Loucy (cell line): ENCODE results near the gene CYLD.

Source experiments
- H2AFZ ChIP-seq: fragments of 200-600 bp; sonication (generic); 2 replicates; pipeline ENCODE4 v1.6.0; 2016; ENCODE audit warnings: antibody characterized with exemption, mild to moderate bottlenecking, low read length, moderate library complexity
- H3F3A ChIP-seq: fragments of 200-600 bp; 2 replicates; pipeline ENCODE4 v1.6.0; 2016; ENCODE audit warnings: antibody characterized with exemption, low read depth, mild to moderate bottlenecking
- H3K27me3 ChIP-seq: fragments of 200-600 bp; sonication (generic); 2 replicates; pipeline ENCODE4 v1.6.1; 2014; ENCODE audit warnings: low read length, mild to moderate bottlenecking; ENCODE audit not compliant: insufficient read depth, poor library complexity, severe bottlenecking
- H3K36me3 ChIP-seq: fragments of 200-600 bp; sonication (generic); 2 replicates; pipeline ENCODE4 v1.6.1; 2016; ENCODE audit warnings: low read length; ENCODE audit not compliant: insufficient read depth
- H3K4me1 ChIP-seq: fragments of 200-600 bp; sonication (generic); 2 replicates; pipeline ENCODE4 v1.5.1; 2014; ENCODE audit warnings: low read length, mild to moderate bottlenecking; ENCODE audit not compliant: insufficient read depth, poor library complexity, severe bottlenecking
- H3K4me2 ChIP-seq: fragments of 200-600 bp; sonication (generic); 2 replicates; pipeline ENCODE4 v1.6.0; 2014; ENCODE audit warnings: antibody characterized with exemption, low read length, low read depth, mild to moderate bottlenecking; ENCODE audit not compliant: poor library complexity, severe bottlenecking
- H3K4me3 ChIP-seq: fragments of 200-600 bp; sonication (generic); 2 replicates; pipeline ENCODE4 v1.5.1; 2014; ENCODE audit warnings: low read length, mild to moderate bottlenecking, mixed read lengths; ENCODE audit not compliant: poor library complexity, severe bottlenecking
- H3K79me2 ChIP-seq: fragments of 200-600 bp; sonication (generic); 2 replicates; pipeline ENCODE4 v1.6.1; 2014; ENCODE audit warnings: low read length; ENCODE audit not compliant: insufficient read depth
- H3K9ac ChIP-seq: fragments of 200-600 bp; sonication (generic); 2 replicates; pipeline ENCODE4 v1.6.0; 2014; ENCODE audit warnings: mild to moderate bottlenecking, low read depth, low read length, moderate library complexity; ENCODE audit not compliant: poor library complexity, severe bottlenecking
- H3K9me2 ChIP-seq: fragments of 200-600 bp; sonication (generic); replicated peaks from 2 replicates; pipeline ENCODE4 v1.6.1; 2016; ENCODE audit warnings: low read depth, low read length, mixed read lengths
- H3K9me3 ChIP-seq: fragments of 200-600 bp; sonication (generic); 2 replicates; pipeline ENCODE4 v1.6.1; 2014; ENCODE audit warnings: mild to moderate bottlenecking, antibody characterized with exemption, low read length, low read depth; ENCODE audit not compliant: insufficient read depth
- H4K20me1 ChIP-seq: fragments of 200-600 bp; sonication (generic); 2 replicates; pipeline ENCODE4 v1.6.0; 2014; ENCODE audit warnings: antibody characterized with exemption, low read length, mild to moderate bottlenecking; ENCODE audit not compliant: insufficient read depth, poor library complexity, severe bottlenecking
- CTCF ChIP-seq: fragments of 200-600 bp; sonication (generic); conservative IDR thresholded peaks from 2 replicates; pipeline ENCODE4 v1.5.1; 2014; ENCODE audit warnings: mild to moderate bottlenecking, antibody characterized with exemption, low read length
- EZH2phosphoT487 ChIP-seq: fragments of 200-600 bp; IDR thresholded peaks from 2 replicates; pipeline ENCODE4 v1.6.1; 2018; ENCODE audit warnings: antibody characterized with exemption, mild to moderate bottlenecking, moderate library complexity, borderline replicate concordance

The CYLD gene

GRCh38 chr16:50722405-50722737 is 19.5 kb upstream of the CYLD start:
- H3K9me2 ChIP-seq: no peaks in the 10 kb centered on the region
- no peak for TF ChIP-seq EZH2phosphoT487
- no peak for TF ChIP-seq CTCF
- peaks cover 31% of the 10 kb centered on the region for H3K4me1 ChIP-seq
- H2AFZ ChIP-seq: peak overlapping the region; percentile 60
- no peaks in the 10 kb centered on the region for H4K20me1 ChIP-seq
- no peak overlapping the region for H3K4me3 ChIP-seq
- peak overlapping the region; percentile 33 for H3K4me2 ChIP-seq
- H3K79me2 ChIP-seq: no peaks in the 10 kb centered on the region
- H3F3A ChIP-seq: no peaks in the 10 kb centered on the region; the same call in 1 of the 2 replicates
- H3K9me3 ChIP-seq: peaks cover 11% of the 10 kb centered on the region
- H3K36me3 ChIP-seq: no peaks in the 10 kb centered on the region
- H3K27me3 ChIP-seq: no peaks in the 10 kb centered on the region
- peak overlapping the region; percentile 28 for H3K9ac ChIP-seq

- H3K4me2 ChIP-seq: no peak overlapping the region
- H3K36me3 ChIP-seq: no peaks in the 10 kb centered on the region
- no peaks in the 10 kb centered on the region for H3K27me3 ChIP-seq
- peaks cover 31% of the 10 kb centered on the region for H3K4me1 ChIP-seq
- no peak for TF ChIP-seq EZH2phosphoT487
- TF ChIP-seq CTCF: no peak
- H3K9me3 ChIP-seq: peaks cover 11% of the 10 kb centered on the region
- no peaks in the 10 kb centered on the region for H3K9me2 ChIP-seq
- H3K4me3 ChIP-seq: no peak overlapping the region
- H3K9ac ChIP-seq: no peak overlapping the region
- no peaks in the 10 kb centered on the region; the same call in 1 of the 2 replicates for H3F3A ChIP-seq
- H4K20me1 ChIP-seq: no peaks in the 10 kb centered on the region
- no peaks in the 10 kb centered on the region for H3K79me2 ChIP-seq
- H2AFZ ChIP-seq: no peak overlapping the region
These were observed 18.9 kb upstream of the CYLD start for GRCh38 chr16:50722960-50723359.

GRCh38 chr16:50724306-50724705 is 17.6 kb upstream of the CYLD start:
- Histone ChIP-seq H3K4me2 (no peak overlapping the region), H3K4me1 (peaks cover 31% of the 10 kb centered on the region), H4K20me1 (no peaks in the 10 kb centered on the region), H3K9me2 (no peaks in the 10 kb centered on the region), H2AFZ (no peak overlapping the region), H3K4me3 (no peak overlapping the region), H3F3A (no peaks in the 10 kb centered on the region; the same call in 1 of the 2 replicates), H3K9ac (no peak overlapping the region), H3K79me2 (no peaks in the 10 kb centered on the region), H3K36me3 (no peaks in the 10 kb centered on the region), H3K9me3 (peaks cover 11% of the 10 kb centered on the region), H3K27me3 (no peaks in the 10 kb centered on the region)
- TF ChIP-seq EZH2phosphoT487 (no peak), CTCF (no peak)
